ENCODE measurements around the gene OR2Y1.

DNA sequence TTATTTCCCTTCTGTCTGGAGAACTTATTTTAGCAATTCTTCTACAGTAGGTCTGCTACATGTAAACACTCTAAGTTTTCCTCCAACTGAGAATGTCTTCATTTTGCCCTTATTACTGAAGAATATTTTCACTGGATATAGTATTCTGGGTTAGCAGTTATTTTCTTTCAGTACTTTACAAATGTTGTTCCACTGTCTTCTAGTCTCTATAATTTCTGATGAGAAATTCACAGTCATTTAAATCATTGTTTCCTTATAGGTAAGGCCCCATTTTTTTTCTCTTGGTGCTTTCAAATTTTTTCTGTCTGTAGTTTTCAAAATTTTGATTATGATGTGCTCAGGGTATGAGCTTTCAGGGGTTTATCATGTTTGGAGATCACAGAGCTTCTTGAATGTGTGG is 32.0 kb upstream of the OR2Y1 start:
- TF ChIP-seq, protein P1, sequence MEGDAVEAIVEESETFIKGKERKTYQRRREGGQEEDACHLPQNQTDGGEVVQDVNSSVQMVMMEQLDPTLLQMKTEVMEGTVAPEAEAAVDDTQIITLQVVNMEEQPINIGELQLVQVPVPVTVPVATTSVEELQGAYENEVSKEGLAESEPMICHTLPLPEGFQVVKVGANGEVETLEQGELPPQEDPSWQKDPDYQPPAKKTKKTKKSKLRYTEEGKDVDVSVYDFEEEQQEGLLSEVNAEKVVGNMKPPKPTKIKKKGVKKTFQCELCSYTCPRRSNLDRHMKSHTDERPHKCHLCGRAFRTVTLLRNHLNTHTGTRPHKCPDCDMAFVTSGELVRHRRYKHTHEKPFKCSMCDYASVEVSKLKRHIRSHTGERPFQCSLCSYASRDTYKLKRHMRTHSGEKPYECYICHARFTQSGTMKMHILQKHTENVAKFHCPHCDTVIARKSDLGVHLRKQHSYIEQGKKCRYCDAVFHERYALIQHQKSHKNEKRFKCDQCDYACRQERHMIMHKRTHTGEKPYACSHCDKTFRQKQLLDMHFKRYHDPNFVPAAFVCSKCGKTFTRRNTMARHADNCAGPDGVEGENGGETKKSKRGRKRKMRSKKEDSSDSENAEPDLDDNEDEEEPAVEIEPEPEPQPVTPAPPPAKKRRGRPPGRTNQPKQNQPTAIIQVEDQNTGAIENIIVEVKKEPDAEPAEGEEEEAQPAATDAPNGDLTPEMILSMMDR (IDR thresholded peaks at IDR 0.05; ENCODE audit: low read depth, low read length, poor library complexity, severe bottlenecking), result no peak
- no peak for TF ChIP-seq EZH2phosphoT487 (IDR thresholded peaks at IDR 0.05; ENCODE audit: borderline replicate concordance, low read length)

All from DOHH2 (cell line).